GM19025 (cell line): ENCODE data around the gene COL6A3.
A peak's percentile ranks its signal among the peaks of the same experiment; 100 is the strongest.

Source experiments
- ATAC-seq: cut with Tn5 transposase; IDR thresholded peaks from one replicate; pipeline ENCODE4 v1.9.1; 2021; ENCODE audit warnings: mild to moderate bottlenecking, low read depth, moderate library complexity; ENCODE audit not compliant: unreplicated experiment

Gene COL6A3

GRCh38 chr2:237445611-237446337, 31.8 kb upstream of the COL6A3 start:
- ATAC-seq: no peak

- ATAC-seq: no peak
Observed at GRCh38 chr2:237444071-237444470, 30.1 kb upstream of the COL6A3 start.

GRCh38 chr2:237441605-237442274, 27.8 kb upstream of the COL6A3 start:
- no peak for ATAC-seq

- ATAC-seq: no peak
Observed at GRCh38 chr2:237440819-237441281, 26.9 kb upstream of the COL6A3 start.

GRCh38 chr2:237438080-237438940, 24.3 kb upstream of the COL6A3 start:
- no peak for ATAC-seq

GRCh38 chr2:237437566-237437965, 23.6 kb upstream of the COL6A3 start:
- ATAC-seq: no peak

GRCh38 chr2:237435844-237436587, 22.1 kb upstream of the COL6A3 start:
- no peak for ATAC-seq

- no peak for ATAC-seq
Observed at GRCh38 chr2:237434866-237435311, 20.9 kb upstream of the COL6A3 start.

- ATAC-seq: no peak
Observed at GRCh38 chr2:237433920-237434676, 20.1 kb upstream of the COL6A3 start.

GRCh38 chr2:237432484-237433092, 18.6 kb upstream of the COL6A3 start:
- ATAC-seq: no peak

GRCh38 chr2:237431837-237432236, 17.9 kb upstream of the COL6A3 start:
- ATAC-seq: no peak

- no peak for ATAC-seq
Observed at GRCh38 chr2:237431372-237431771, 17.4 kb upstream of the COL6A3 start.

- ATAC-seq: no peak
Observed at GRCh38 chr2:237430861-237431260, 16.9 kb upstream of the COL6A3 start.

- no peak for ATAC-seq
Observed at GRCh38 chr2:237429753-237430152, 15.8 kb upstream of the COL6A3 start.

GRCh38 chr2:237427769-237428506, 14.0 kb upstream of the COL6A3 start:
- ATAC-seq: peak; percentile 67

- no peak for ATAC-seq
Observed at GRCh38 chr2:237426517-237426916, 12.6 kb upstream of the COL6A3 start.

GRCh38 chr2:237425320-237425719, 11.4 kb upstream of the COL6A3 start:
- ATAC-seq: no peak

- ATAC-seq: no peak
Observed at GRCh38 chr2:237424544-237424943, 10.6 kb upstream of the COL6A3 start.

- no peak for ATAC-seq
Observed at GRCh38 chr2:237423891-237424290, 9.9 kb upstream of the COL6A3 start.
